H1 (cell line): ENCODE data around the gene HDLBP. TPM values are rescaled to one million over a fixed set of nuclear protein-coding genes. Genes with fewer than 3 reads are reported as not detected.
A peak's percentile ranks its signal among the peaks of the same experiment; 100 is the strongest.

Experiments used
- CTCF ChIA-PET: fragments of 300-600 bp; sonication (Branson Sonifier 250); formaldehyde crosslinking; loops from one replicate; lab custom pipeline; 2021; ENCODE audit not compliant: partially characterized antibody; lab: Charles Lee
- POLR2A ChIA-PET: fragments of 300-600 bp; sonication (Branson Sonifier 250); formaldehyde crosslinking; loops from one replicate; lab custom pipeline; 2021; ENCODE audit warnings: inconsistent platforms; ENCODE audit not compliant: partially characterized antibody; lab: Charles Lee
- DNase-seq, 2 experiments: peaks; one replicate each; pipeline versions ENCODE4 v3.0.0 to v3.0.0-alpha.2; 2010 to 2022; ENCODE audit warnings: low spot score in 2 of 2, low read depth in 1 of 2, mixed read lengths in 1 of 2
- FAIRE-seq: peaks from 2 replicates; lab custom pipeline; 2011; peaks lifted over from hg19 to GRCh38; lab: Jason Lieb, UNC
- H2AFZ ChIP-seq: 2 replicates; pipeline ENCODE4 v1.8.1; 2012; ENCODE audit warnings: low read length, inconsistent platforms
- H2AK5ac ChIP-seq: 2 replicates; pipeline ENCODE4 v1.6.1; 2013; ENCODE audit warnings: low read depth, low read length
- H2BK120ac ChIP-seq: replicated peaks from 2 replicates; pipeline ENCODE3; 2013; ENCODE audit warnings: low read depth, low read length, inconsistent platforms
- H2BK12ac ChIP-seq: 2 replicates; pipeline ENCODE4 v1.6.1; 2013; ENCODE audit warnings: low read depth, low read length
- H2BK15ac ChIP-seq: 2 replicates; pipeline ENCODE4 v1.6.1; 2013; ENCODE audit warnings: low read length
- H2BK20ac ChIP-seq: 2 replicates; pipeline ENCODE4 v1.6.1; 2013; ENCODE audit warnings: low read length
- H2BK5ac ChIP-seq: 2 replicates; pipeline ENCODE4 v1.6.1; 2013; ENCODE audit warnings: low read depth, low read length
- H3K14ac ChIP-seq: 2 replicates; pipeline ENCODE4 v1.6.1; 2013; ENCODE audit warnings: inconsistent platforms; ENCODE audit not compliant: insufficient read length
- H3K18ac ChIP-seq: 2 replicates; pipeline ENCODE4 v1.6.1; 2013; ENCODE audit warnings: low read length; ENCODE audit errors: extremely low read depth
- H3K23ac ChIP-seq: 2 replicates; pipeline ENCODE4 v1.6.1; 2013; ENCODE audit warnings: inconsistent platforms; ENCODE audit not compliant: insufficient read length
- H3K23me2 ChIP-seq: 2 replicates; pipeline ENCODE4 v1.6.1; 2013; ENCODE audit warnings: low read depth, low read length
- H3K27ac ChIP-seq: 2 replicates; pipeline ENCODE4 v1.6.1; 2011; ENCODE audit warnings: low read depth, low read length, inconsistent platforms
- H3K27me3 ChIP-seq, 4 experiments: replicated peaks in 1 of 4; 1 replicate in 1 of 4; 2 replicates in 3 of 4; pipeline versions ENCODE4 v1.6.1 to v1.8.1; 2011 to 2013; ENCODE audit warnings: low read length in 3 of 4, mild to moderate bottlenecking in 3 of 4, inconsistent platforms in 2 of 4, mixed read lengths in 2 of 4, moderate library complexity in 1 of 4; ENCODE audit not compliant: control insufficient read depth in 3 of 4, insufficient read depth in 3 of 4; ENCODE audit errors: extremely low read depth in 1 of 4
- H3K36me3 ChIP-seq, 4 experiments: 2 replicates each; pipeline versions ENCODE4 v1.6.1 to v1.8.1; 2011 to 2013; ENCODE audit warnings: mild to moderate bottlenecking in 4 of 4, low read length in 3 of 4, moderate library complexity in 2 of 4, control low read depth in 1 of 4, inconsistent platforms in 1 of 4; ENCODE audit not compliant: insufficient read depth in 4 of 4, control insufficient read depth in 2 of 4
- H3K4ac ChIP-seq: replicated peaks from 2 replicates; pipeline ENCODE3; 2013; ENCODE audit warnings: low read length, low read depth, mixed read lengths, inconsistent platforms; ENCODE audit not compliant: insufficient read length
- H3K4me1 ChIP-seq, 4 experiments: replicated peaks in 1 of 4; 1 replicate in 1 of 4; 2 replicates in 3 of 4; pipeline versions ENCODE4 v1.6.1 to v1.8.1; 2011 to 2013; ENCODE audit warnings: low read length in 3 of 4, inconsistent platforms in 2 of 4, mixed read lengths in 1 of 4; ENCODE audit not compliant: insufficient read depth in 4 of 4, control insufficient read depth in 3 of 4
- H3K4me2 ChIP-seq, 2 experiments: 2 replicates each; pipeline versions ENCODE4 v1.6.1 to v1.8.1; 2011 to 2013; ENCODE audit warnings: low read depth in 2 of 2, low read length in 2 of 2, control low read depth in 1 of 2, inconsistent platforms in 1 of 2, mild to moderate bottlenecking in 1 of 2; ENCODE audit not compliant: insufficient read depth in 1 of 2
- H3K4me3 ChIP-seq, 4 experiments: fragments of 200-600, 300-600 bp in 1 of 4; sonication (generic), shearing (Covaris generic), sonication (Bioruptor Twin) in 1 of 4; 2 replicates each; pipeline versions ENCODE4 v1.5.1 to v1.8.1; 2011 to 2016; ENCODE audit warnings: low read length in 4 of 4, low read depth in 3 of 4, control low read depth in 2 of 4, inconsistent platforms in 2 of 4, mild to moderate bottlenecking in 2 of 4, mixed read lengths in 1 of 4, moderate library complexity in 1 of 4; ENCODE audit not compliant: insufficient read depth in 2 of 4; ENCODE audit errors: extremely low read depth in 1 of 4
- H3K56ac ChIP-seq: replicated peaks from 2 replicates; pipeline ENCODE3; 2013; ENCODE audit warnings: low read depth, mild to moderate bottlenecking, mixed read lengths, low read length, inconsistent platforms; ENCODE audit not compliant: insufficient read length
- H3K79me1 ChIP-seq: 2 replicates; pipeline ENCODE4 v1.6.1; 2013; ENCODE audit warnings: low read depth, low read length, control low read depth
- H3K79me2 ChIP-seq, 2 experiments: 2 replicates each; pipeline versions ENCODE4 v1.6.1 to v1.8.1; 2012 to 2013; ENCODE audit warnings: low read length in 2 of 2, mild to moderate bottlenecking in 2 of 2, inconsistent platforms in 1 of 2; ENCODE audit not compliant: insufficient read depth in 2 of 2, control insufficient read depth in 1 of 2
- H3K9ac ChIP-seq, 4 experiments: replicated peaks in 1 of 4; 1 replicate in 1 of 4; 2 replicates in 3 of 4; pipeline versions ENCODE4 v1.6.1 to v1.8.1; 2011 to 2013; ENCODE audit warnings: low read depth in 3 of 4, low read length in 3 of 4, control low read depth in 2 of 4, mild to moderate bottlenecking in 2 of 4, moderate library complexity in 2 of 4, inconsistent platforms in 1 of 4; ENCODE audit errors: extremely low read depth in 1 of 4
- H3K9me3 ChIP-seq, 2 experiments: 2 replicates each; pipeline versions ENCODE4 v1.6.1 to v1.8.1; 2012 to 2013; ENCODE audit warnings: mild to moderate bottlenecking in 2 of 2, moderate library complexity in 2 of 2, control low read depth in 1 of 2, inconsistent platforms in 1 of 2, low read depth in 1 of 2, low read length in 1 of 2, mixed read lengths in 1 of 2; ENCODE audit not compliant: insufficient read depth in 2 of 2
- H4K20me1 ChIP-seq, 2 experiments: replicated peaks in 1 of 2; 2 replicates each; pipeline versions ENCODE3 to v1.8.1; 2011 to 2013; ENCODE audit warnings: inconsistent platforms in 2 of 2, low read length in 2 of 2, mild to moderate bottlenecking in 1 of 2; ENCODE audit not compliant: insufficient read depth in 2 of 2, control insufficient read depth in 1 of 2
- H4K5ac ChIP-seq: 2 replicates; pipeline ENCODE4 v1.6.1; 2013; ENCODE audit warnings: low read length, low read depth, mixed read lengths, inconsistent platforms; ENCODE audit not compliant: insufficient read length
- H4K8ac ChIP-seq: 2 replicates; pipeline ENCODE4 v1.8.0; 2013; ENCODE audit warnings: mild to moderate bottlenecking, moderate library complexity, low read length, inconsistent platforms; ENCODE audit not compliant: insufficient read depth; ENCODE audit errors: extremely low read depth
- H4K91ac ChIP-seq: replicated peaks from 2 replicates; pipeline ENCODE3; 2013; ENCODE audit warnings: low read length, mixed read lengths, inconsistent platforms; ENCODE audit not compliant: insufficient read length
- ASH2L ChIP-seq: fragments of 200-600, 300-600 bp; sonication (generic); IDR thresholded peaks from one replicate; pipeline ENCODE4 v1.7.1; 2017; ENCODE audit warnings: low read length
- CBX5 ChIP-seq: fragments of 300-800, 300-1000 bp; sonication (generic); IDR thresholded peaks from 2 replicates; pipeline ENCODE4 v1.7.1; 2016; ENCODE audit warnings: antibody characterized with exemption, low read length, low read depth
- CHD2 ChIP-seq: IDR thresholded peaks from 2 replicates; pipeline ENCODE4 v1.6.1; 2012; ENCODE audit warnings: low read length, improper control_type of control experiment
- RAD21 ChIP-seq, 2 experiments: IDR thresholded peaks in 1 of 2; conservative IDR thresholded peaks in 1 of 2; 2 replicates each; pipeline ENCODE4 v1.6.1; 2011; ENCODE audit warnings: low read depth in 2 of 2, low read length in 2 of 2, improper control_type of control experiment in 1 of 2, inconsistent platforms in 1 of 2, mild to moderate bottlenecking in 1 of 2, moderate library complexity in 1 of 2
- RBBP5 ChIP-seq: IDR thresholded peaks from 2 replicates; pipeline ENCODE4 v1.7.1; 2012; ENCODE audit warnings: low read depth, mild to moderate bottlenecking, inconsistent platforms, low read length, moderate library complexity, borderline replicate concordance
- SIRT6 ChIP-seq: IDR thresholded peaks from one replicate; pipeline ENCODE4 v1.7.1; 2012; ENCODE audit warnings: low read length, inconsistent platforms
- WGBS, 2 experiments: shearing (Covaris generic) in 1 of 2; methylation state at CpG; one replicate each; pipeline versions ENCODE4 v1.1.6 to v1.1.7; 2013 to 2015; ENCODE audit warnings: low lambda C conversion rate in 2 of 2, mixed read lengths in 2 of 2, inconsistent platforms in 1 of 2, low coverage in 1 of 2, missing lambda C conversion rate in 1 of 2; ENCODE audit not compliant: insufficient replicate concordance in 2 of 2, insufficient coverage in 1 of 2, insufficient read length in 1 of 2; ENCODE audit errors: extremely low coverage in 1 of 2, missing lambda C conversion rate in 1 of 2; 5-methylcytosine and 5-hydroxymethylcytosine counted together
- polyA plus RNA-seq, 7 experiments: library from polyadenylated mRNA; depleted of rRNA in 3 of 7; stranded (reverse) in 5 of 7; unstranded in 2 of 7; fragments of >200 nt in 5 of 7; fragments of 200-250 nt in 2 of 7; gene quantifications; 1 replicate in 5 of 7; 2 replicates in 1 of 7; 4 replicates in 1 of 7; pipeline versions ENCODE4 v1.2.1 to v1.2.3, GENCODE V29; 2011 to 2013; ENCODE audit warnings: missing spikeins in 2 of 7, mixed read lengths in 2 of 7
- total RNA-seq: library from RNA; stranded (reverse); fragmentation: NEBNext Ultra II Directional; extraction: Animal tissue kit (Norgen Biotek cat#: 25700); gene quantifications from 2 replicates; pipeline ENCODE4 v1.2.1, GENCODE V29; 2021
- TF ChIP-seq, protein P1 (sequence below), 3 experiments: IDR thresholded peaks; 1 replicate in 2 of 3; 2 replicates in 1 of 3; pipeline versions ENCODE4 v1.5.1 to v1.6.1; 2011; ENCODE audit warnings: low read length in 3 of 3, mild to moderate bottlenecking in 3 of 3, inconsistent platforms in 2 of 3, low read depth in 1 of 3, moderate library complexity in 1 of 3; ENCODE audit not compliant: insufficient read depth in 1 of 3; ENCODE audit errors: control extremely low read depth in 1 of 3
- TF ChIP-seq, protein P2 (sequence below): IDR thresholded peaks from 2 replicates; pipeline ENCODE4 v1.6.1; 2012; ENCODE audit warnings: inconsistent platforms

HDLBP gene
- total and polyA plus RNA-seq, 2 of the 8 experiments (the other 6 are each of a cell fraction or from before 2014, with no cell fraction given) = 185 to 360 TPM

DNA sequence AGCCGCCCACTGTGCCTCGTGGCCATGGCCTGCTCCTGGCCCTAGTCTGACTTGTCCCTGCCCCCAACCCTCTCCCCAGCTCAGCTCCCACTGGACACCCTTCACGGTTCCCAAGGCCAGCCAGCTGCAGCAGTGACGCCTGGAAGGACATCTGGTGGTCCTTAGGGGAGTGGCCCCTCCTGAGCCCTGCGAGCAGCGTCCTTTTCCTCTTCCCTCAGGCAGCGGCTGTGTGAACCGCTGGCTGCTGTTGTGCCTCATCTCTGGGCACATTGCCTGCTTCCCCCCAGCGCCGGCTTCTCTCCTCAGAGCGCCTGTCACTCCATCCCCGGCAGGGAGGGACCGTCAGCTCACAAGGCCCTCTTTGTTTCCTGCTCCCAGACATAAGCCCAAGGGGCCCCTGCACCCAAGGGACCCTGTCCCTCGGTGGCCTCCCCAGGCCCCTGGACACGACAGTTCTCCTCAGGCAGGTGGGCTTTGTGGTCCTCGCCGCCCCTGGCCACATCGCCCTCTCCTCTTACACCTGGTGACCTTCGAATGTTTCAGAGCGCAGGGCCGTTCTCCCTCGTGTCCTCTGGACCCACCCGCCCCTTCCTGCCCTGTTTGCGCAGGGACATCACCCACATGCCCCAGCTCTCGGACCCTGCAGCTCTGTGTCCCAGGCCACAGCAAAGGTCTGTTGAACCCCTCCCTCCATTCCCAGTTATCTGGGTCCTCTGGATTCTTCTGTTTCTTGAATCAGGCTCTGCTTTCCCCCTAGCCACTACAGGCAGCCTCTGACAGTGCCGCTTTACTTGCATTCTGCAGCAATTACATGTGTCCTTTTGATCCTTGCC is 91.2 kb downstream of the HDLBP start:
- no peak for DNase-seq

More for the DNA sequence above, 91.2 kb downstream of the HDLBP start:
- Histone ChIP-seq H3K4me1 (no peaks in the 10 kb centered on the region; a peak in 1 of 7 replicates), H3K56ac (no peak overlapping the region), H3K9me3 (no peaks in the 10 kb centered on the region), H3K18ac (no peak overlapping the region), H3K27me3 (no peaks in the 10 kb centered on the region), H3K4me2 (no peak overlapping the region), H2BK120ac (no peak overlapping the region), H3K14ac (no peak overlapping the region), H4K91ac (no peak overlapping the region), H2BK15ac (no peak overlapping the region), H2AK5ac (no peak overlapping the region), H2BK12ac (no peak overlapping the region), H4K8ac (peak overlapping the region; percentile 58; the same call in 1 of the 2 replicates), H3K23ac (no peak overlapping the region), H3K4me3 (no peak overlapping the region), H3K79me1 (no peaks in the 10 kb centered on the region; the same call in 1 of the 2 replicates), H3K36me3 (peaks cover 5 to 12% (median 10%) of the 10 kb centered on the region in 4 experiments; a peak in 7 of 8 replicates), H3K27ac (no peak overlapping the region), H3K23me2 (no peaks in the 10 kb centered on the region), H2BK5ac (no peak overlapping the region; the same call in 1 of the 2 replicates), H4K20me1 (peaks cover 15 to 22% of the 10 kb centered on the region in 2 experiments), H2AFZ (no peak overlapping the region), H3K9ac (no peak overlapping the region), H2BK20ac (no peak overlapping the region), H4K5ac (no peak overlapping the region), H3K79me2 (no peaks in the 10 kb centered on the region; a peak in 2 of 4 replicates), H3K4ac (no peak overlapping the region)
- WGBS, 2 experiments = 85% methylated on average over 21 of the region's 26 CpGs; no CpG with 5 or more reads in 1 of the 2 experiments
- no peak for FAIRE-seq
- POLR2A ChIA-PET = interaction anchor here (0.6 to 1.5 kb wide), 6 partner anchors 7 to 89 kb away, joined by 3 to 4 read pairs (median 3); no protein-coding TSS in a partner anchor
- TF ChIP-seq RAD21 (IDR thresholded peaks at IDR 0.05 in 1 of 2, conservative IDR thresholded peaks at IDR 0.05 in 1 of 2; ENCODE audit: low read depth in 2 of 2, low read length in 2 of 2) = peak; percentile 7 to 32; a peak in 3 of 4 replicates
- TF ChIP-seq SIRT6 = no peak
- TF ChIP-seq ASH2L = no peak
- TF ChIP-seq CBX5 = no peak
- TF ChIP-seq, protein P1, sequence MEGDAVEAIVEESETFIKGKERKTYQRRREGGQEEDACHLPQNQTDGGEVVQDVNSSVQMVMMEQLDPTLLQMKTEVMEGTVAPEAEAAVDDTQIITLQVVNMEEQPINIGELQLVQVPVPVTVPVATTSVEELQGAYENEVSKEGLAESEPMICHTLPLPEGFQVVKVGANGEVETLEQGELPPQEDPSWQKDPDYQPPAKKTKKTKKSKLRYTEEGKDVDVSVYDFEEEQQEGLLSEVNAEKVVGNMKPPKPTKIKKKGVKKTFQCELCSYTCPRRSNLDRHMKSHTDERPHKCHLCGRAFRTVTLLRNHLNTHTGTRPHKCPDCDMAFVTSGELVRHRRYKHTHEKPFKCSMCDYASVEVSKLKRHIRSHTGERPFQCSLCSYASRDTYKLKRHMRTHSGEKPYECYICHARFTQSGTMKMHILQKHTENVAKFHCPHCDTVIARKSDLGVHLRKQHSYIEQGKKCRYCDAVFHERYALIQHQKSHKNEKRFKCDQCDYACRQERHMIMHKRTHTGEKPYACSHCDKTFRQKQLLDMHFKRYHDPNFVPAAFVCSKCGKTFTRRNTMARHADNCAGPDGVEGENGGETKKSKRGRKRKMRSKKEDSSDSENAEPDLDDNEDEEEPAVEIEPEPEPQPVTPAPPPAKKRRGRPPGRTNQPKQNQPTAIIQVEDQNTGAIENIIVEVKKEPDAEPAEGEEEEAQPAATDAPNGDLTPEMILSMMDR (IDR thresholded peaks at IDR 0.05; ENCODE audit: control extremely low read depth in 1 of 3, insufficient read depth in 1 of 3, low read depth in 1 of 3, low read length in 3 of 3) = peak in 1 of 3 experiments; percentile 10; a peak in 1 of 4 replicates
- TF ChIP-seq RBBP5 = no peak
- TF ChIP-seq, protein P2, sequence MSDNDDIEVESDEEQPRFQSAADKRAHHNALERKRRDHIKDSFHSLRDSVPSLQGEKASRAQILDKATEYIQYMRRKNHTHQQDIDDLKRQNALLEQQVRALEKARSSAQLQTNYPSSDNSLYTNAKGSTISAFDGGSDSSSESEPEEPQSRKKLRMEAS = no peak
- TF ChIP-seq CHD2 = no peak
- CTCF ChIA-PET = interaction anchor here (0.6 to 0.8 kb wide), 2 partner anchors 8 to 37 kb away, joined by 3 to 4 read pairs; no protein-coding TSS in a partner anchor
